ENCODE measurements around the gene TMEM151B.
"Not testable (repeated sequence)": the region's sequence is repeated elsewhere in the genome, so short reads cannot be mapped to it uniquely, and the experiment has no call there.

The TMEM151B gene

GRCh38 chr6:44304282-44305199, 34.3 kb downstream of the TMEM151B start:
- ATAC-seq (peak; percentile 41), DNase-seq (peak; percentile 46)

DNA sequence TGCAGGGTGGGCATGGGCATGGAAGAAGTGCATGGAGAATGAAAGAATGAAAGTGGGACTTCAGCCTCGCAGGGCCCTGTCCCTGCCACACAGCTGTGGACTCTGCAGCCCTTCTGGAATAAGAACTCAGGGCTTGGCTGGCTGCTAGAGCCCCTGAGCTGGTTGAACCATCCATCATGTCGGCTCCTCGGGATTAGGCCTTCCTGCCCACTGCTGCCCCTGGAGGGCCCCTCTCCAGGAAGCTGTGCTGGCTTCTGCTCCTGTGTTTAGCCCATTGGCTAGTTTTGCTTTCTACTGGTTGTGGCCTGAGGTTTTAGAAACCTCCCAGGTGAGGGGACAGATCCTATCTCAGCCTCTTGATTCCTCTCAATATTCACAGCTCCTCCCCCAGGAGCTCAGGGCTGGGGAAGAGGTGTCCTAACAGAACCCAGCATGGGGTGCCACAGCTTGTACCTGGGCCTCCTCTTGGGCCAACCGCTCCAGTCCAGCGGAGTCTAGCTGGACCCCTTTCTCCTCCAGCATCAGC, 35.0 kb downstream of the TMEM151B start:
- no peak for ATAC-seq
- no peak for DNase-seq

- DNase-seq (no peak), ATAC-seq (no peak)
These were observed 36.5 kb downstream of the TMEM151B start for GRCh38 chr6:44306710-44307109.

DNA sequence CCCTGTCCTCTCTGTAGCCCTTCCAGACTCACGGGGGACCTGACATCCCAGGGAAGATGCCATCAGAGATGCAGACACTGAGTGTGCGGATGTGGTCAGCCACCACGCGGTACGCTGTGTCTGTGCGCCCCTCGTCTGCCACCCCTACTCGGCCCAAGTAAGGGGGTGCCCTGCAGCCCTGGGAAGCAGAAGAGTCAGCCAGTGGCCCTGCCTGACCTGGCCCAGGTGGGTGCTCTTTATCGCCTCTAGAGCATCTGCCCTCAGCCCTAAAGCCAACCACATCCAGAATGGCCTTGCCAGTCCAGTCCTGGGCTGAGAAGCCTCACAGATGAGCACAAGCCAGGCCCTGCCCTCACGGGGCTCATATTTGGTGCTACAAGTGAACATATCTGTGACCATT, 37.0 kb downstream of the TMEM151B start:
- ATAC-seq = no peak
- no peak for DNase-seq

GRCh38 chr6:44309092-44309491, 38.8 kb downstream of the TMEM151B start:
- DNase-seq (no peak), ATAC-seq (no peak)

DNA sequence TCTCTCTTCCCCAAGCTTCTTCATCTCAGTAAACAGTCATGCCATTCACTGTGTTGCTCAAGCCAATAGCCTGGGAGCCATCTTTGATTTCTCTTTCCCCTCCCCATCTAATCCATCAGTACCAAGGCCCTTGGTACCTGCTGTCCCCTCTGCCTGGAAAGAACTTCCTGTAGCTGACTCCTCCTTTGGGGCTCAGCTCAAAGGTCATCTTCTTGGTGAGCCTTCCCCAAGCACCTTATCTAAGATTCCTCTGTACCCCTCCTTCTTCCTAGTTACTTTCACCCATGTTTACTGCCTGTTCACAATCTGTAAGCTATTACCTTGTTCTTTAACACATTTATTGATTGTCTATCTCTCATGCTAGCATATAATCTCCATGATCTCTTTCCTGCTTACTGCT, 39.4 kb downstream of the TMEM151B start:
- no peak for ATAC-seq
- DNase-seq = no peak

- DNase-seq (no peak), ATAC-seq (no peak)
These were observed 40.0 kb downstream of the TMEM151B start for GRCh38 chr6:44310241-44310640.

DNA sequence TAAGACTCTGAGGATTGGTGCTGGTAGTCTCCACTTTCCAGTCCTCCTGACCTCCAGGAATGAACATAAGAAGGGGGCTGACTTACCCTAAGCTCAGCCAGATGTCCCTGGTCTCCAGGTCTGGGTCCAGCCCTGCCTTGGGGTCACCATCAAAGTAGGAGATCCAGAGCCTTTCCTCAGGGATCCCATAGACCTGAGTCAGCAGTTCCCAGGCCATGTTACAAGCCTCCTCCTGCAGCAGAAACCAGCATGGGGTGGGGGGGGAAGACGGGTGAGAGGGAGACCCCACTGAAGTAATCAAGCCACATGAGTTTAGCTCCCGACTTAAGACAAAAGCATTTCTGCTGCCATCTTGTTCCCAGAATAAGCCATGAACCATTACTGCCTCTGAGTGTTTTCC, 41.1 kb downstream of the TMEM151B start:
- DNase-seq (no peak), ATAC-seq (no peak)

GRCh38 chr6:44311767-44312166, 41.5 kb downstream of the TMEM151B start:
- no peak for ATAC-seq

DNA sequence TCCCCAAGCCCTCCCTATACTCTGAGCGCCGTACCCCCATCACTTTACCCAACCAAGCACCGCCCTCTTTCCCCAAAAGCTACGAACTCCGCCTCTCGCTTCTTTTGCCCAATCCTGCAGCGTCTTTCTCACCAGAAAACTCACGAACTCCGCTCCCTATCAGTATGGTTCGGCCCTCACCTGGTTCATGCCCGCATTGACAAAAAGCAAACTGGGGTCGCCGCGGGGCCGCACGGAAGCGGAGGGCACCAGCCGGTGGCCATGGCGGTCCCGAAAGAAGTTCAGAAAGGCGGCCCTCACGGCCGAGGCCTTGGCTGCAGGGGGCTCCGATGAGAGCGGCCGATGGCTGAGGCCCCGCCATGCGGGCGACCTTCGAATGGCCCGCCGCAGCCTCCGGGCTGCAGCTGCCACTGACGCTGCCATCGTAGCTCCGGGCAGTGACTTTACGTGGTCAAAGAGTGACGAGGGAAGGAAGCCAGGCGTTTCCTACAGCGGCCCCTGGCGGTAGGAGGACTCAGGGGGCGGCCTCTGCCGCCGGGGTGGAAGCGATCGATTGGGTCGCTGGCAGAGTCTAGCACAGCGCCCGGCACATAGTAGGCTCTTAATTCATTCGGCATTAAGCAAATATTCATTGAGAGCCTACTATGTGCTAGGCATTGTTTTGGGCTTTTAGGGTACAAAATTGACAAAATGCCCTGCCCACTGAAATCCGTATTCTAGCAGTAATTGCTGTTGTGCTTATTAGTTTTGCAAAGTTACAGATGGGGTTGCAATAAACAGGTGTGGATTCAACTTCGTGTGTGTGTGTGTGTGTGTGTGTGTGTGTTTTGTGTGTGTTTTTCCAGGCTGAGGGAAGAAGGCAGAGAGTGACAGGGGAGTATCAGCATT, 42.9 kb downstream of the TMEM151B start, which contains the start of gene AARS2:
Gene AARS2 (minus strand): TSS at position 447 of the 888 bp plus-strand sequence. CDS start 24 bp downstream, at position 423.
- peak; percentile 94 for ATAC-seq

More at GRCh38 chr6:44311767-44312166, 41.5 kb downstream of the TMEM151B start:
- DNase-seq = no peak

DNA sequence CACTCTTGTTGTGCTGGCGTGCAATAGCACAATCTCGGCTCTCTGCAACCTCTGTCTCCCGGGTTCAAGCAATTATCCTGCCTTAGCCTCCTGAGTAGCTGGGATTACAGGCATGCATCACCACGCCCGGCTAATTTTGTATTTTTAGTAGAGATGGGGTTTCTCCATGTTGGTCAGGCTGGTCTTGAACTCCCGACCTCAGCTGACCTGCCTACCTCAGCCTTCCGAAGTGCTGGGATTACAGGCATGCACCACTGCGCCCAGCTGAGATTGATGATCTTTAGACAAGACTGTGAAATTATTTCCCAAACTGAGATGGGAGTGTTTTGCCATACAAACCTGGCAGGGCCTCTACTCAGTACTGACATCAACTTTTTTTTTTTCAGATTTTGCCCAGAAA, 44.4 kb downstream of the TMEM151B start:
- not testable (repeated sequence) for ATAC-seq, DNase-seq

More for the DNA sequence above, 42.9 kb downstream of the TMEM151B start, which contains the start of gene AARS2:
- peak; percentile 98 for DNase-seq

DNA sequence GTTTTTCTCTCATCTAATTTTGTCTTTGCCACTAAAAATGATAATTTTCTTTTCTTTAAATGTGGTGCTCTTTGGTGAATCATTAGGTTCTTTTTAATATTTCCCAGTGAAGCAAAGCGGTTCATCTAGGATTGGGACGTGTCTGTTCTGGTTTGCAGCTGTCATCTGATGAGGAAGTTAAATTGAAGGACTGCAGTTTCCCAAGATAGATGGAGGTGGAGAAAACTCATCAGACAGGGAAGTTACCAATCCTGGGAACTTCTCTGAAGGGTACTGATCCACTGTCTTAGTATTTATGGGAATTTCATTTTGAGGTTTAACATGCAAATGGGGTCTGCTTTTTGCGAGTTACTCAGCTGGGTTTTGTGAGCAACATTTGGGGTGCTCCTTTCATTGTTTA, 45.3 kb downstream of the TMEM151B start:
- no peak for ATAC-seq
- no peak for DNase-seq

GRCh38 chr6:44315951-44316350, 45.7 kb downstream of the TMEM151B start:
- no peak for DNase-seq

DNA sequence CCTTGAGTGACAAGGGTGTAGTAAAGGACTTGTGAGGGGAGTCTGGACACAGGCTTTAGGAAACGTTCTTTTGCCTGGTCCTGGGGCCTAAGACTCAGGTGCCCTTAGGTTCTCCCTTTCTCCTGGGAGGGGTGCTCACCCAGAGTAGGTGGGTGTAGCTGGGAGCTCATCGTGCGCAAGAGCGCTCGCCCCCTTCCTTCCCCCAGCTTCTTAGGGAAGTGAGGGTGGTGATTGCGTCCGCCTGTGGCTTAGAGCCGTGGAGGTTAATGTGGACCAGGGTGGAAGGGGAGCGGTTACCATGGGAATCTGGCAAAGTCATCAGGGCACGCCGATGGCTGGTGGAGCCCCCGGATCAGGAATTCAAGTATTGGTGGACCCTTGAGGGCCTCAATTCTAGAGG, 46.2 kb downstream of the TMEM151B start:
- DNase-seq (no peak), ATAC-seq (no peak)

More at GRCh38 chr6:44315951-44316350, 45.7 kb downstream of the TMEM151B start:
- no peak for ATAC-seq

GRCh38 chr6:44317136-44317631, 46.9 kb downstream of the TMEM151B start:
- not testable (repeated sequence) for ATAC-seq, DNase-seq

DNA sequence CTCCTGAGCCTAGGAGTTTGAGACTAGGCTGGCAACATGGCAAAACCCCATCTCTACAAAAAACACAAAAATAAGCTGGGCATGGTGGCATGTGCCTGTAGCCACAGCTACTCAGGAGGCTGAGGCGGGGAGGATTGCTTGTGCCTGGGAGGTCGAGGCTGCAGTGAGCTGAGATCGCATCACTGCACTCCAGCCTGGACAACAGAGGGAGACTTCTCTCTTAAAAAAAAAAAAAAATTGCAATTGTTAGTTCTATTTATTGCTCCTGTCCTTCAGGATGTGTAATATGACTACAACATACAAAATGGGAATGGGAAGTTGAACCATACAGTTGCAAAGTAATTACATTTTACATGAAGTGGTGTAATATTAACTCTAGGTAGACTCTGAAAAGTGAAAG, 51.0 kb downstream of the TMEM151B start:
- DNase-seq (no peak), ATAC-seq (no peak)

DNA sequence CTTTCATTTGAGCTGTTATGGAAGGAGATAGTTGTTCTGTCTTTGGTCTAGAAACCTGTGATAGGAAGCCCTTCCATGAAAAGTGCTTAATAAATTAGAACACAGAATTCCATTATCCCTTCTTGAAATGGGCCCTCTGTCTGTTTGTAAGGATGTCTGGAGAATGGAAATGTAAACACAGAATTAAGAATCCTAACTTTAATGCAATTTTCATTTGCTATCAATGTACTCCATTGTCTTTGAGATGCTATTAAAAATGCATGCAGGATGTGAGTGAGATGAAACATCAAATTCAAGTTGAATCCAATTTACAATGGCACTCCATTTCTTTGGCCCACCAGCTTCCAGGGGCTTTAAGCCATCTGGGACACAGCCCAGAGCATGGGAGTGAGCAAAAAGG, 56.8 kb downstream of the TMEM151B start:
- DNase-seq (no peak), ATAC-seq (no peak)

GRCh38 chr6:44327760-44328159, 57.5 kb downstream of the TMEM151B start:
- DNase-seq (no peak), ATAC-seq (no peak)

- not testable (repeated sequence) for DNase-seq, ATAC-seq
These were observed 58.0 kb downstream of the TMEM151B start for GRCh38 chr6:44328203-44328602.

- DNase-seq = no peak
- ATAC-seq = no peak
These were observed 59.6 kb downstream of the TMEM151B start for GRCh38 chr6:44329858-44330257.

DNA sequence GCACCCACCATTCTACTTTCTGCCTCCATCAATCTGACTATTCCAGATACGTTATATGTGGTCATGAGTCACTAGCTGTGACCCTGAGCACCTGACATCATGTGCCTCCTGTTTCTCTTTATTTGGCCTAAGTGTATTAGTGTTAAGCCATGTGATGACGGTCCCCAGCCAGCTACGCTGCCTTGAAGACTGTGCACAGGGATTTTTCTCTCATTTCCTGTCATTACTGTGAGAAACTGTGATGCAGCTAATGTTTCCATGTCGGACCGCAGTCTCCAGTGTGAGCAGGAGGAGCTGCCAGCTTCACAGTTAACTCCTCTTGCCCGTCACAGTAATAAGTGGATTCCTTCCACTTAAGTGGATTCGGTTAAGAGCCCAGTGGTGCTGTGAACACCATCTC, 62.3 kb downstream of the TMEM151B start:
- ATAC-seq (no peak), DNase-seq (no peak)

DNA sequence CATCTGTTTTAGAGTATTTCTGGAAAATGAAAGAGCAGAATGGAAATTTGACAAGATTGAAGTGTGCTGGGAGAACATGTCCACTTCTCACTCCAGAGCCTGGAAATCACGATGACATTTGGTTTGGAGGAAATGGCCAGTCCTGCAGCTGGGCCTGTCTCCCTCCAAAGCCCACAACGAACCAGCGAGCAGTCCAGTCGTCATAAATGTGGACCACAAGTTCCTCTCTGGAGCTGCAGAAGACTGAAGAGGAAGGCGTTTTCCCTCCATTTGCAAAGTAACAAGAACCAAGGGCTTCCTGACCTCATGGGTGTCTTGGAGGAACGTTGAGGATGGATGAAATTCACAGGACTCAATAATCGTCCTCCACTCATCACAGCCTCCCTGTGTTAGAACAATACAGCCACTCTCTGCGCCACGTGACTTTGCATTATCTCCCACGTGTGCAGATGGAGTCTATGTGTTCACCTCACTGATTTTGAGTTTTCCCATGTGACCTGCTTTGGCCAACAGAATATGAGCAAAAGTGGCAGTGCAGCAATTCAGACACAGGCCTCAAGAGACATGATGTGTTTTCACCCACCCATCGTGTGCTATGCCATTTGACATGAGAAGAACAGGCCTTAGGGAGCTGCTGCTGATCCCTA, 63.1 kb downstream of the TMEM151B start:
- DNase-seq (no peak), ATAC-seq (no peak)

Data from stimulated activated naive CD8-positive, alpha-beta T cell treated with anti-CD3 and anti-CD28 coated beads, Interleukin-15, Interleukin-2, amounts not matched to agents 100 U/mL and 50 U/mL, for 24 hours (primary cell).